ENCODE data around the gene ABLIM1.
"Not testable (repeated sequence)": the region's sequence is repeated elsewhere in the genome, so short reads cannot be mapped to it uniquely, and the experiment has no call there.

Gene ABLIM1

GRCh38 chr10:114658175-114658574 lies at the start of gene ABLIM1:
TSS of gene ABLIM1 (minus strand) at chr10:114658275. CDS start at chr10:114658200, 75 bp downstream.
- no peak for DNase-seq (ENCODE audit: low read depth, low spot score)

GRCh38 chr10:114706458-114707055 lies 48.5 kb upstream of the ABLIM1 start:
- DNase-seq (ENCODE audit: low read depth, low spot score): no peak

- no peak for DNase-seq (ENCODE audit: low read depth, low spot score)
Measured at GRCh38 chr10:114704679-114705078, 46.6 kb upstream of the ABLIM1 start.

GRCh38 chr10:114703377-114704107 lies 45.5 kb upstream of the ABLIM1 start:
- DNase-seq (ENCODE audit: low read depth, low spot score): no peak

GRCh38 chr10:114698271-114699061 lies 40.4 kb upstream of the ABLIM1 start:
- no peak for DNase-seq (ENCODE audit: low read depth, low spot score)

- no peak for DNase-seq (ENCODE audit: low read depth, low spot score)
Measured at GRCh38 chr10:114697061-114697598, 39.1 kb upstream of the ABLIM1 start.

GRCh38 chr10:114696301-114696700 lies 38.2 kb upstream of the ABLIM1 start:
- not testable (repeated sequence) for DNase-seq (ENCODE audit: low read depth, low spot score)

- DNase-seq (ENCODE audit: low read depth, low spot score): no peak
Measured at GRCh38 chr10:114694752-114695151, 36.7 kb upstream of the ABLIM1 start.

- DNase-seq (ENCODE audit: low read depth, low spot score): no peak
Measured at GRCh38 chr10:114694062-114694461, 36.0 kb upstream of the ABLIM1 start.

GRCh38 chr10:114691442-114691941 lies 33.4 kb upstream of the ABLIM1 start:
- DNase-seq (ENCODE audit: low read depth, low spot score): no peak

GRCh38 chr10:114688786-114689185 lies 30.7 kb upstream of the ABLIM1 start:
- DNase-seq (ENCODE audit: low read depth, low spot score): no peak

GRCh38 chr10:114687459-114687858 lies 29.4 kb upstream of the ABLIM1 start:
- DNase-seq (ENCODE audit: low read depth, low spot score): no peak

- no peak for DNase-seq (ENCODE audit: low read depth, low spot score)
Measured at GRCh38 chr10:114686013-114686412, 27.9 kb upstream of the ABLIM1 start.

GRCh38 chr10:114685456-114685855 lies 27.4 kb upstream of the ABLIM1 start:
- DNase-seq (ENCODE audit: low read depth, low spot score): no peak

GRCh38 chr10:114684822-114685209 lies 26.7 kb upstream of the ABLIM1 start:
- no peak for DNase-seq (ENCODE audit: low read depth, low spot score)

GRCh38 chr10:114684084-114684821 lies 26.2 kb upstream of the ABLIM1 start:
- no peak for DNase-seq (ENCODE audit: low read depth, low spot score)

GRCh38 chr10:114683593-114683992 lies 25.5 kb upstream of the ABLIM1 start:
- DNase-seq (ENCODE audit: low read depth, low spot score): no peak

- no peak for DNase-seq (ENCODE audit: low read depth, low spot score)
Measured at GRCh38 chr10:114683162-114683561, 25.1 kb upstream of the ABLIM1 start.

- DNase-seq (ENCODE audit: low read depth, low spot score): no peak
Measured at GRCh38 chr10:114682532-114682931, 24.5 kb upstream of the ABLIM1 start.

GRCh38 chr10:114682121-114682520 lies 24.0 kb upstream of the ABLIM1 start:
- DNase-seq (ENCODE audit: low read depth, low spot score): no peak

- no peak for DNase-seq (ENCODE audit: low read depth, low spot score)
Measured at GRCh38 chr10:114681542-114681941, 23.5 kb upstream of the ABLIM1 start.

Data from iPS DF 19.7 (cell line).